ENCODE results near the gene RFX3.

Gene RFX3

GRCh38 chr9:3189113-3189861, 336.5 kb downstream of the RFX3 start:
- TF ChIP-seq, protein P1, sequence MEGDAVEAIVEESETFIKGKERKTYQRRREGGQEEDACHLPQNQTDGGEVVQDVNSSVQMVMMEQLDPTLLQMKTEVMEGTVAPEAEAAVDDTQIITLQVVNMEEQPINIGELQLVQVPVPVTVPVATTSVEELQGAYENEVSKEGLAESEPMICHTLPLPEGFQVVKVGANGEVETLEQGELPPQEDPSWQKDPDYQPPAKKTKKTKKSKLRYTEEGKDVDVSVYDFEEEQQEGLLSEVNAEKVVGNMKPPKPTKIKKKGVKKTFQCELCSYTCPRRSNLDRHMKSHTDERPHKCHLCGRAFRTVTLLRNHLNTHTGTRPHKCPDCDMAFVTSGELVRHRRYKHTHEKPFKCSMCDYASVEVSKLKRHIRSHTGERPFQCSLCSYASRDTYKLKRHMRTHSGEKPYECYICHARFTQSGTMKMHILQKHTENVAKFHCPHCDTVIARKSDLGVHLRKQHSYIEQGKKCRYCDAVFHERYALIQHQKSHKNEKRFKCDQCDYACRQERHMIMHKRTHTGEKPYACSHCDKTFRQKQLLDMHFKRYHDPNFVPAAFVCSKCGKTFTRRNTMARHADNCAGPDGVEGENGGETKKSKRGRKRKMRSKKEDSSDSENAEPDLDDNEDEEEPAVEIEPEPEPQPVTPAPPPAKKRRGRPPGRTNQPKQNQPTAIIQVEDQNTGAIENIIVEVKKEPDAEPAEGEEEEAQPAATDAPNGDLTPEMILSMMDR (conservative IDR thresholded peaks at IDR 0.05; ENCODE audit: low read depth, low read length): no peak
- no peak for DNase-seq (ENCODE audit: low read depth)
- no peak overlapping the region for H3K4me3 ChIP-seq (ENCODE audit: low read depth, low read length)

- DNase-seq (ENCODE audit: low read depth): no peak
- TF ChIP-seq, protein P1 (conservative IDR thresholded peaks at IDR 0.05; ENCODE audit: low read depth, low read length): no peak
- H3K4me3 ChIP-seq (ENCODE audit: low read depth, low read length): no peak overlapping the region
Observed at GRCh38 chr9:3186751-3187150, 339.1 kb downstream of the RFX3 start.

DNA sequence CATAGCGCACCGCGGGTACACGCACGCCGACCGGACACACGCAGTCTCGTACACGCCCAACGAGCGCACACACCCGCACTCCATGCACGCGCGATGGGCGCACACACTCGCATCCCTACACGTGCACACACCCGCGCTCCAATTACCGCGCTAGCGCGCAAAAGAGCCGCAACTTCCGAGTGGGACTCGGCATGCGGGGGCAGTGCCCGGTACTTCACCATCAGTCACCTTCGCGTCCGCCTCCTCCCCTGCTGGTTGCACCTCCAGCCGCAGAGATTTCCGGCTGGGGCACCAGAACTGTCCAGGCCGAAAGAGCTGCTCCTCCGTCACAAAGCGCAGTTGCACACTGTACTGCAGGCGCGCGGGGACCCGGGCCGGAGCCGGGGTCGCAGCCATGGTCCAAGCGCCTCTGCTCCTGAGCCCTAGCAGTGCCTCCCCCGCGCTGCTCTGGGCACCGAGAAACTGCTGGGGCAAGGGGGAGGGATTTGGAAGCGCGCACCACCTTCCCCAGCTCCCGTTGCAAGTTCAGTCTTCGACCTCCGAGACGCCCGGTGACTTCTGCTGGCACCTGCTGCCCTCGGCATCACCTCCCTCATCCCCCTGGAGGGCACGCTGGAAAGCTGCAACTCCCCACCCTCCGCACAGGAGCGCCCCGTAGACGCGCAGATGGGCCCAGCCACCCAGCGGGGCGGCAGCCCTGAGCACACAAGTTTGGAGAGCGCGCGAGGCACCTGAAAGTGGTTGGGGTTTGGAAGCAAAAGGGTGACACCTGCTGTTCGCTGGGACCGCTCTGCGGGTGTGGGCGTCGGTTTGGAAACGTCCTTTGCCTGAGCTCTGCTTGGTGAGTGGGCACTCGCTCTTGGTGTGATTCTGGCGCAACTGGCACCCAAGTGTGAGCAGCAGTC, 344.5 kb downstream of the RFX3 start:
- TF ChIP-seq, protein P1 (conservative IDR thresholded peaks at IDR 0.05; ENCODE audit: low read depth, low read length): peak; percentile 30
- DNase-seq (ENCODE audit: low read depth): peak; percentile 23
- H3K4me3 ChIP-seq (ENCODE audit: low read depth, low read length): no peak overlapping the region

DNA sequence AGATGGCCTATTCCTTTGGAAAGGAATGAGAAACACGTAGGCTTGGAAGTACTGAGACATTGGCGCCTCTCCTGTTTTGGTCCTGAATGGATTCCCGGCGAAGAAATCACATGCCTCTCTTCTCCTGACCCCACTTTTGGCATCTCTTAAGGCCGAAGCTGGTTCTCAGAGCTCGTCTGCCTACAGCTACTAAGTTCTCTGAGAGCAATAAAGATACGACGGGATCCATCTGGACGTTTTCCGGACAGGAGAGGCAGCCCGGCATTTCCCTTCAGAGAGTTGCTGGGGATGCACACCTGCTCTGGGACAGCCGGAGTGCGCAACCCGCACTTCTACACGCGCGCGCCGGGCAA, 345.1 kb downstream of the RFX3 start:
- H3K4me3 ChIP-seq (ENCODE audit: low read depth, low read length): no peak overlapping the region
- TF ChIP-seq, protein P1 (conservative IDR thresholded peaks at IDR 0.05; ENCODE audit: low read depth, low read length): no peak
- DNase-seq (ENCODE audit: low read depth): no peak

DNA sequence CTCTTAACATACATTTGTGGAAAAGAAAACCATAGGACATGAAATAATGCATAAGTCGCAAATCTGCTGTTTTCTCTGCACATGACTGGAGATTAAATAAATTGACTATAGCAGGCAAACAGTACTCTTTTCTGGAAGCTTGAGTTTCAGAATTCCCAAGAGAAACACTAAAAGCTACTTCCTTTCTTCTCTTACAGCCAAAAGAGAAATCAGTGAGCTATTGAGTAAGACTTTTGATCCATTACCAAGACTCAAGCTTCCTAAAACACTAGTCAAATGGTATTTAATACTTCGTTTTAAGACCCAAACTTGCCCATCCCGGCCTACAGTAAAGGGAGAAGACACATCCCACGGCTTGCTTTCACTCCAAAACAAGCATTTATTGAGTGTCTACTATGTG, 346.1 kb downstream of the RFX3 start:
- TF ChIP-seq, protein P1 (conservative IDR thresholded peaks at IDR 0.05; ENCODE audit: low read depth, low read length): no peak
- no peak for DNase-seq (ENCODE audit: low read depth)
- H3K4me3 ChIP-seq (ENCODE audit: low read depth, low read length): no peak overlapping the region

DNA sequence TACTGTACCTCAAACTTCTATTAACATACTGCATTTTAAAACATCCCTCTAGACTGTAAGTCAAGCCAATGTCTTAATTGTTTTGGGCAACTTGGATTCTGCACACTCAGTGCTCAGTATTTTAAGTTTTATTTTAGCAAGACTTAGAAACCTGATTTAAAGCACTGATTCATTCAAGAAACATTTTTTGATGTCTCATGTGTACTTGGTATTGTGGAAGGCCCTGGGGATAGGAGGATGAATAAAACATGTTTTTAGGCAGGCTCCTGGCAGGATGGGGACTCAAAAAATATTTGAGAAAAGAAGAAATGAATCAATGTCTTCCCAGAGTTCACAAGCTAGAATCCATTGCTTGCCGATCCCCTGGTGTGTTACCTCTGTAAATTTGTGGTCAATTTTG, 347.9 kb downstream of the RFX3 start:
- TF ChIP-seq, protein P1 (conservative IDR thresholded peaks at IDR 0.05; ENCODE audit: low read depth, low read length): no peak
- no peak overlapping the region for H3K4me3 ChIP-seq (ENCODE audit: low read depth, low read length)
- DNase-seq (ENCODE audit: low read depth): no peak
